ENCODE measurements around the gene SLAMF1. TPM values are rescaled to one million over a fixed set of nuclear protein-coding genes. Genes with fewer than 3 reads are reported as not detected.

The SLAMF1 gene
- total RNA-seq, 1 donor from 2014 or later: not detected

DNA sequence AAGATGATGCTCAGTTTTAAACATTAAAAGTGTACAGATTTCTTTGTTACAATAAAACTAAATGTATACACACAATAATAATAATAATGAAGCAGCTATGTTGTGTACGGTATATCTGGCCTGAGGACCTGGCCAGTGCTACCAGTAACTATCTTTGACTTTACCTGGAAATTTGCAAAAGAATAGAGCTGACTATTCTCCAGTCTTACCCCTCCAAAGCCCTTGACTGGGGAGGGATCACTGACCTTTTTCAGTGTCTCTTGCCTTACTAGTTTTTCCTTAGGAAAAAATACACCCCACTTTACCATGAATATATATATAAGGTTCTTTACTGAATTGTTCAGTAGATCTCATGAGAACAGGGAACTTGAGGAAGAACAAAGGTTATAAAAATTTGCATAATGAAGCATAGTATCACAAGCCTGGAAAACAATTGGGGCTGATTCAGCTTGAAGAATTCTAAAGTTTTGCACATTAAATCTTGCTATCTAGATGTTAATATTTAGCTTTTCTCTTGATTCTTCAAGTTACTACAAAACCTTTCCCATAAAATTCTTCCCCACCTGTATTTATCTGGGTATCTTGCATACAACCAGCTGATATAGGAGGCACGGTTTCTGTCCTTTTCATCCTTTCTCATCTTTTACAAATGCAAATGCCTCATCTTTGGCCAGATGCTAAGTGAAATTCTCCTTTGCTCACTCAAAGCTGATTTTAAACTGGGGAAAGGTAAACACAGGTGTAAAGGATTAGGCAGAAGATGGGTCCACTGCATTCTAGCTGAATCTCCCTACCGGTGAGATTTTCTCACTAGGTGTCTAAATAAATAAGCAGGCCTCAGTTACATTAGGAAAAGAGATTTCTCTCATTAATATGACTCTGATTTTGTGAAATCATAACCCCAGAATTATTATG is 25.0 kb upstream of the SLAMF1 start:
- H3K36me3 Mint-ChIP-seq: no peaks in the 10 kb centered on the region
- Histone ChIP-seq H3K4me3 (no peak overlapping the region), H3K27me3 (no peaks in the 10 kb centered on the region)

DNA sequence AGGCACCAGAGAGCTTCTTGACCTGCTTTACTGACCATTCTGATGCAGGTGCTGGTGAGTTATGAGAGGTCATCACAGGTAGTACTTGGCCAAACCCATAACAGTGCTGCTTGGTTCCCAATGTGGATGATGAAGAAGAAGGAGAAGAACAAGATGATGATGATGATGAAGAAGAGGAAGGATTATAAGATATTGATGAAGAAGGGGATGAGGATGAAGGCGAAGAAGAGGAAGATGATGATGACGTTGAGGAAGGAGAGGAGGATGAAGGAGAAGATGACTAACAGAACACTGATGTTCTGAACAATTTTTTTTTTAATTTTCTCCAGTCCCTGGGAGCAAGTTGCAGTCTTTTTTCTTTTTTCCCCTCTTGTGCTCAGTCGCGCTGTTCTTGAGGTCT is 23.9 kb upstream of the SLAMF1 start:
- Histone ChIP-seq H3K4me1 (peaks cover 7% of the 10 kb centered on the region), H3K79me2 (ENCODE audit: low read depth) (no peaks in the 10 kb centered on the region), H3K9me3 (ENCODE audit: low read depth) (peaks cover 6% of the 10 kb centered on the region), H2AFZ (replicated peaks) (no peak overlapping the region), H3K27me3 (no peaks in the 10 kb centered on the region), H4K20me1 (ENCODE audit: low read depth) (no peaks in the 10 kb centered on the region), H3F3A (ENCODE audit: low read depth) (no peaks in the 10 kb centered on the region), H3K4me2 (no peak overlapping the region), H3K4me3 (no peak overlapping the region), H3K9ac (no peak overlapping the region), H3K36me3 (no peaks in the 10 kb centered on the region), H3K27ac (no peak overlapping the region)
- Mint-ChIP-seq H3K9me3 (no peaks in the 10 kb centered on the region), H3K27ac (no peak overlapping the region), H3K4me1 (no peaks in the 10 kb centered on the region), H3K27me3 (ENCODE audit: insufficient read depth, low read depth) (no peaks in the 10 kb centered on the region), H3K36me3 (no peaks in the 10 kb centered on the region), H3K4me3 (no peak overlapping the region)
- TF ChIP-seq, protein P1, sequence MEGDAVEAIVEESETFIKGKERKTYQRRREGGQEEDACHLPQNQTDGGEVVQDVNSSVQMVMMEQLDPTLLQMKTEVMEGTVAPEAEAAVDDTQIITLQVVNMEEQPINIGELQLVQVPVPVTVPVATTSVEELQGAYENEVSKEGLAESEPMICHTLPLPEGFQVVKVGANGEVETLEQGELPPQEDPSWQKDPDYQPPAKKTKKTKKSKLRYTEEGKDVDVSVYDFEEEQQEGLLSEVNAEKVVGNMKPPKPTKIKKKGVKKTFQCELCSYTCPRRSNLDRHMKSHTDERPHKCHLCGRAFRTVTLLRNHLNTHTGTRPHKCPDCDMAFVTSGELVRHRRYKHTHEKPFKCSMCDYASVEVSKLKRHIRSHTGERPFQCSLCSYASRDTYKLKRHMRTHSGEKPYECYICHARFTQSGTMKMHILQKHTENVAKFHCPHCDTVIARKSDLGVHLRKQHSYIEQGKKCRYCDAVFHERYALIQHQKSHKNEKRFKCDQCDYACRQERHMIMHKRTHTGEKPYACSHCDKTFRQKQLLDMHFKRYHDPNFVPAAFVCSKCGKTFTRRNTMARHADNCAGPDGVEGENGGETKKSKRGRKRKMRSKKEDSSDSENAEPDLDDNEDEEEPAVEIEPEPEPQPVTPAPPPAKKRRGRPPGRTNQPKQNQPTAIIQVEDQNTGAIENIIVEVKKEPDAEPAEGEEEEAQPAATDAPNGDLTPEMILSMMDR (IDR thresholded peaks at IDR 0.05): no peak
- no peak for TF ChIP-seq EZH2 (IDR thresholded peaks at IDR 0.05)
- no peak for TF ChIP-seq EZH2phosphoT487 (IDR thresholded peaks at IDR 0.05)
- no peak for DNase-seq (ENCODE audit: low spot score)

More for the DNA sequence above, 25.0 kb upstream of the SLAMF1 start:
- DNase-seq (ENCODE audit: low spot score): no peak
- Histone ChIP-seq H3K79me2 (ENCODE audit: low read depth) (no peaks in the 10 kb centered on the region), H3K36me3 (no peaks in the 10 kb centered on the region), H3K27ac (no peak overlapping the region), H4K20me1 (ENCODE audit: low read depth) (no peaks in the 10 kb centered on the region), H3K4me2 (no peak overlapping the region), H3F3A (ENCODE audit: low read depth) (no peaks in the 10 kb centered on the region), H2AFZ (replicated peaks) (no peak overlapping the region), H3K4me1 (peaks cover 7% of the 10 kb centered on the region), H3K9me3 (ENCODE audit: low read depth) (peaks cover 6% of the 10 kb centered on the region), H3K9ac (no peak overlapping the region)
- no peaks in the 10 kb centered on the region for H3K27me3 Mint-ChIP-seq (ENCODE audit: insufficient read depth, low read depth)
- TF ChIP-seq EZH2phosphoT487 (IDR thresholded peaks at IDR 0.05) (no peak), EZH2 (IDR thresholded peaks at IDR 0.05) (no peak)
- TF ChIP-seq, protein P1 (IDR thresholded peaks at IDR 0.05): no peak
- H3K27ac Mint-ChIP-seq: no peak overlapping the region
- no peaks in the 10 kb centered on the region for H3K9me3 Mint-ChIP-seq
- H3K4me1 Mint-ChIP-seq: no peaks in the 10 kb centered on the region
- no peak overlapping the region for H3K4me3 Mint-ChIP-seq

DNA sequence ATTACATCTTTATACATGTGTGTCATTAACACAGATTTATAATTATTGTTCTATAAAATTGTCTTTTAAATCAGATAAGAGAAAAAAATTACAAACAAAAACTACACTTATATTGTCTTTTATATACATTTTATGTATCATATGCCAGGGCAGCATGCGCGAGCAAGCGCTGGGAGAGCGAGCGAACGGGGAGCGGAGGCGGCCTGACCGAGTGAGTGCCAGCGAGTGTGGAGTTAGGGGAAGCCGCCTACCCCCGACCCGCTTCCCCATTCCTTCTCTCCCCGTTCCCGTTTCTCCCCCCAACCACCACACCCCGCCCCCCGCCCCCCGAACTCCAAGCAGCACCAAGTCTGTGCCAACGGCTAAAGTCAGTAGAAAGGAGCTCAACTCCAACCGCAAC is 23.0 kb upstream of the SLAMF1 start:
- H3K4me1 Mint-ChIP-seq: no peaks in the 10 kb centered on the region
- no peak overlapping the region for H3K27ac Mint-ChIP-seq
- peaks cover 2% of the 10 kb centered on the region for H3K9me3 Mint-ChIP-seq
- TF ChIP-seq, protein P1 (IDR thresholded peaks at IDR 0.05): no peak
- no peak for TF ChIP-seq EZH2phosphoT487 (IDR thresholded peaks at IDR 0.05)
- no peak for TF ChIP-seq EZH2 (IDR thresholded peaks at IDR 0.05)
- H3K4me2 ChIP-seq: no peak overlapping the region
- peaks cover 7% of the 10 kb centered on the region for H3K4me1 ChIP-seq
- H3K27ac ChIP-seq: no peak overlapping the region
- no peaks in the 10 kb centered on the region for H3K27me3 Mint-ChIP-seq (ENCODE audit: insufficient read depth, low read depth)
- H3K36me3 Mint-ChIP-seq: no peaks in the 10 kb centered on the region
- H3K36me3 ChIP-seq: no peaks in the 10 kb centered on the region
- no peak overlapping the region for H3K4me3 ChIP-seq
- H3F3A ChIP-seq (ENCODE audit: low read depth): no peaks in the 10 kb centered on the region
- H3K4me3 Mint-ChIP-seq: no peak overlapping the region
- no peak for DNase-seq (ENCODE audit: low spot score)
- no peak overlapping the region for H3K9ac ChIP-seq
- H2AFZ ChIP-seq (replicated peaks): no peak overlapping the region
- peaks cover 6% of the 10 kb centered on the region for H3K9me3 ChIP-seq (ENCODE audit: low read depth)
- no peaks in the 10 kb centered on the region for H3K79me2 ChIP-seq (ENCODE audit: low read depth)
- H4K20me1 ChIP-seq (ENCODE audit: low read depth): no peaks in the 10 kb centered on the region
- no peaks in the 10 kb centered on the region for H3K27me3 ChIP-seq
